Mucosa of descending colon (tissue), 3 donors: ENCODE data around the gene KLHDC10. TPM values are rescaled to one million over a fixed set of nuclear protein-coding genes. Genes with fewer than 3 reads are reported as not detected.
"Not testable (repeated sequence)": the region's sequence is repeated elsewhere in the genome, so short reads cannot be mapped to it uniquely, and the experiment has no call there.

Experiments used
- ATAC-seq: fragments of 200-7000 bp; cut with Tn5 transposase; one replicate; pipeline ENCODE4 v1.9.1; 2020; ENCODE audit warnings: mild to moderate bottlenecking, moderate library complexity
- DNase-seq, 3 donors: peaks; one replicate each; pipeline ENCODE4 v3.0.0-alpha.2; 2020
- H3K36me3 ChIP-seq: fragments of 200-600 bp; one replicate; pipeline ENCODE4 v1.8.0; 2021; ENCODE audit warnings: low read depth, mild to moderate bottlenecking
- H3K4me1 ChIP-seq: fragments of 200-600 bp; one replicate; pipeline ENCODE4 v1.8.0; 2021; ENCODE audit warnings: low read depth, mild to moderate bottlenecking
- H3K4me3 ChIP-seq: fragments of 200-600 bp; one replicate; pipeline ENCODE4 v1.8.0; 2021; ENCODE audit warnings: mild to moderate bottlenecking
- H3K9me3 ChIP-seq: fragments of 200-600 bp; one replicate; pipeline ENCODE4 v1.8.0; 2021; ENCODE audit warnings: mild to moderate bottlenecking
- intact Hi-C, 2 donors: fragments of 100-400 bp; cut with DNase I in 1 of 2; cut with micrococcal nuclease in 1 of 2; formaldehyde crosslinking; loops; one replicate each; pipeline versions ENCODE4 v1.11.0 to v1.11.1; 2022; cut with DNase I, micrococcal nuclease
- total RNA-seq, 3 donors: library from RNA; stranded (reverse); fragmentation: NEBNext Ultra II Directional in 2 of 3; extraction: Animal tissue kit (Norgen Biotek cat#: 25700) in 2 of 3; gene quantifications; one replicate each; pipeline versions ENCODE4 v1.2.1 to v1.2.4, GENCODE V29; 2021 to 2023
- TF ChIP-seq, protein P1 (sequence below): fragments of 200-600 bp; IDR thresholded peaks from one replicate; pipeline ENCODE4 v1.8.0; 2022; ENCODE audit warnings: antibody characterized with exemption, mild to moderate bottlenecking
- donor health status: DM: no; HTN: no; CAD: no; lungs with moderate emphysema.
- donor health status: DM: no; HTN: no; CAD: no.
- donor health status: DM: no; HTN: yes; CAD: no.

The KLHDC10 gene
- total RNA-seq, 3 donors from 2014 or later: 30.1 to 36.2 (median 34.1) TPM

DNA sequence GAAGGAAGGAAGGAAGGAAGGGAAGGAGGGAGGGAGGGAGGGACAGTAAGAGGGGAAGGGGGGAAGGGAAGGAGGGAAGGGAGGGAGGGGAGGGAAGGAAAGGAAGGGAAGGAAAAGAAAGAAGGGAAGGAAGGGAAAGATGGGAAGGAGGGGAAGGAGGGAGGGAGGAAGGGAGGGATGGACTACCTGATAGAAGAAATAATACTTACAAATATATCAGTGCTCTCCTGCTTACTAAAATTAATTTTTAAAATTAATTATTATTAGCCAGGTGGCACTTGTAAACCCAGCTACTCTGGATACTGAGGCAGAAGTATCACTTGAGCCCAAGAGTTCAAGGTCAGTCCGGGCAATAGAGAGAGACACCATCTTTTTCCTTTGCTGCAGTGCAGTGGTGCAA, 37.6 kb upstream of the KLHDC10 start:
- no peaks in the 10 kb centered on the region for H3K36me3 ChIP-seq
- ATAC-seq: no peak
- H3K4me1 ChIP-seq: no peaks in the 10 kb centered on the region
- no peak overlapping the region for H3K4me3 ChIP-seq
- intact Hi-C loops: no loop called here
- DNase-seq: no peak
- TF ChIP-seq, protein P1, sequence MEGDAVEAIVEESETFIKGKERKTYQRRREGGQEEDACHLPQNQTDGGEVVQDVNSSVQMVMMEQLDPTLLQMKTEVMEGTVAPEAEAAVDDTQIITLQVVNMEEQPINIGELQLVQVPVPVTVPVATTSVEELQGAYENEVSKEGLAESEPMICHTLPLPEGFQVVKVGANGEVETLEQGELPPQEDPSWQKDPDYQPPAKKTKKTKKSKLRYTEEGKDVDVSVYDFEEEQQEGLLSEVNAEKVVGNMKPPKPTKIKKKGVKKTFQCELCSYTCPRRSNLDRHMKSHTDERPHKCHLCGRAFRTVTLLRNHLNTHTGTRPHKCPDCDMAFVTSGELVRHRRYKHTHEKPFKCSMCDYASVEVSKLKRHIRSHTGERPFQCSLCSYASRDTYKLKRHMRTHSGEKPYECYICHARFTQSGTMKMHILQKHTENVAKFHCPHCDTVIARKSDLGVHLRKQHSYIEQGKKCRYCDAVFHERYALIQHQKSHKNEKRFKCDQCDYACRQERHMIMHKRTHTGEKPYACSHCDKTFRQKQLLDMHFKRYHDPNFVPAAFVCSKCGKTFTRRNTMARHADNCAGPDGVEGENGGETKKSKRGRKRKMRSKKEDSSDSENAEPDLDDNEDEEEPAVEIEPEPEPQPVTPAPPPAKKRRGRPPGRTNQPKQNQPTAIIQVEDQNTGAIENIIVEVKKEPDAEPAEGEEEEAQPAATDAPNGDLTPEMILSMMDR: no peak
- H3K9me3 ChIP-seq: no peaks in the 10 kb centered on the region

DNA sequence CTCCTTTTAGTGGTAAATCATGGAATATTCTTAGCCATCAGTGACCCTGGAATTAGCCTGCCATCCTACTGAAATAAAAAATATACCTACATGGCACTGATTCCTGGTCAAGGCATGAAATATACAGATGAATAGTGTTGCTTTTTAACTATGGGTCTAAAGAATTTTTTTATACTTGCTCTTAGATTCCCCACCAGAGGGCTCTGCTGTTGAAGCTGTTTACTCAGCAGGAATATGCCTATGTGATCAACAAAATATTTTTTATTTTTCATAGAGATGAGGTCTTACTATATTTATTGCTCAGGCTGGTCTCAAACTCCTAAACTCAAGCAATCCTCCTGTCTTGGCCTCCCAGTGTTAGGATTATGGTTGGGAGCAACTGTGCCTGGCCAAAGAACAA, 32.6 kb upstream of the KLHDC10 start:
- intact Hi-C loops: no loop called here
- no peak overlapping the region for H3K4me3 ChIP-seq
- TF ChIP-seq, protein P1: no peak
- no peak for DNase-seq
- H3K4me1 ChIP-seq: no peaks in the 10 kb centered on the region
- ATAC-seq: no peak
- H3K9me3 ChIP-seq: no peaks in the 10 kb centered on the region
- no peaks in the 10 kb centered on the region for H3K36me3 ChIP-seq

DNA sequence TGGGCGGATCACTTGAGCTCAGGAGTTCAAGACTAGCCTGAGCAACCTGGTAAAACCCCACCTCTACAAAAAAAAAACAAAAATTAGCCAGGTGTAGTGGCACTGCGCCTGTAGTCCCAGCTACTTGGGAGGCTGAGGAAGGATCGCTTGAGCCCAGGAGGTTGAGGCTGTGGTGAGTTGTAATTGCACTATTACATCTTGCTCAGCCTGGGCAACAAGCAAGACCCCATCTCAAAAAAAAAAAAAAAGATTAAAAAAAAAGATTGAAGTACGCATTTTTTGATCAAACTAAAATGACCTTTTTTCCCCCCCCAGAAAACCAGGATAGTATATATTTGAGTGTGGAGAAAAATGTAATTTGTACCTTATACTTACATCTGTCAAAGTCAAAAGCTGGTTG, 29.8 kb upstream of the KLHDC10 start:
- ATAC-seq (no peak), DNase-seq (no peak)
- Histone ChIP-seq H3K9me3 (no peaks in the 10 kb centered on the region), H3K4me1 (no peaks in the 10 kb centered on the region), H3K4me3 (no peak overlapping the region), H3K36me3 (no peaks in the 10 kb centered on the region)
- intact Hi-C loops: no loop called here
- TF ChIP-seq, protein P1: no peak

DNA sequence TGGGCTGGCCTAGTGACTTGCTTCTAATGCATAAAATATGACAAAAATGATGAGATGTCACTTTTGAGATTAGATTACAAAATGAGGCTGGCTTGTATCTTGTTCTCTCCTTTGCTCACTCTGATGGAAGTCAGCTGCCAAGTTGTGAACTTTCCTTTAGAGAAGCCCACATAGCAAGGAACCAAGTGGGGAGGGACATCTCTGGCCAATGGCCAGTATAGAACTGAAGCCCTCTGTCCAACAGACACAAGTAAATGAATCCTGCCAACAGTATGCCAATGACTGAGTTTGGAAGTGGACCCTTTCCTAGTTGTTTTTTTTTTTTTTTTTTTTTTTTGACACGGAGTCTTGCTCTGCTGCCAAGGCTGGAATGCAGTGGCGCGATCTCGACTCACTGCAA, 22.5 kb upstream of the KLHDC10 start:
- H3K36me3 ChIP-seq: no peaks in the 10 kb centered on the region
- ATAC-seq: no peak
- DNase-seq: no peak
- TF ChIP-seq, protein P1: no peak
- no peaks in the 10 kb centered on the region for H3K9me3 ChIP-seq
- H3K4me1 ChIP-seq: peaks cover 8% of the 10 kb centered on the region
- intact Hi-C loops: no loop called here
- no peak overlapping the region for H3K4me3 ChIP-seq

DNA sequence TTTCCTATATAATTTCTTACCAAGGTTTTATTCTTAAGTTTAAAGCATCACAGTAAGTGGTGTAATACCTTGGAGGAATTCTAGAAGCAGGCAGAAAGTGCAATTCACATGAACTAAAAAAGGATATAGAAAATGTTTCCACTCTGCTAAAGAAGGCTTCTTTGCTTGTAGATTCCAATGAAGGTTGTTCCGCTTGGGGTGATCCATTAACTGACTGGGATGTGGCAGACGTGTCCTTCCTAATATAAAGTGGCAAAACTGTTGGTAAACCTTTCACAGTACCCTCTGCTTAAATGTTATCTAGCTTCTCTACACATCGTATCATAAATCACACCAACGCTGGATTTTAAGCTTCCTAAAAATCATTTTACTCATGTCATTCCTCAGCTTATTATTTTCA, 21.4 kb upstream of the KLHDC10 start:
- DNase-seq: no peak

DNA sequence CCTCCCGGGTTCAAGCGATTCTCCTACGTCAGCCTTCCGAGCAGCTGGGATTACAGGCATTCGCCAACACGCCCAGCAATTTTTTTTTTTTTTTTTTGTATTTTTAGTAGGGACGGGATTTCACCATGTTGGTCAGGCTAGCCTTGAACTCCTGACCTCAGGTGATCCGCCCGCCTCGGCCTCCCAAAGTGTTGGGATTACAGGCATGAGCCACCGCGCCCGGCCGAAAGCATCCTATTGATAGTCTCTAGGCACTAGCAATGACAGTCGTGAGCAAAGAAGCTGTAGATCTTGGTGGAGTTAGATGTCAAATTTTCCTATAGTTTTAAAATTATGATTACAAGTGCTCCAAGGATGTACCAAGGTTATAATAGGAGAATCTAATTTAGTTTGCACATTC, 18.1 kb upstream of the KLHDC10 start:
- ATAC-seq, intact Hi-C loops, DNase-seq, H3K4me1 ChIP-seq, H3K4me3 ChIP-seq, H3K36me3 ChIP-seq, H3K9me3 ChIP-seq: not testable (repeated sequence)

More for the DNA sequence above, 21.4 kb upstream of the KLHDC10 start:
- no peaks in the 10 kb centered on the region for H3K36me3 ChIP-seq
- intact Hi-C loops: no loop called here
- TF ChIP-seq, protein P1: no peak
- H3K9me3 ChIP-seq: no peaks in the 10 kb centered on the region
- ATAC-seq: no peak
- H3K4me1 ChIP-seq: peaks cover 8% of the 10 kb centered on the region
- H3K4me3 ChIP-seq: no peak overlapping the region

DNA sequence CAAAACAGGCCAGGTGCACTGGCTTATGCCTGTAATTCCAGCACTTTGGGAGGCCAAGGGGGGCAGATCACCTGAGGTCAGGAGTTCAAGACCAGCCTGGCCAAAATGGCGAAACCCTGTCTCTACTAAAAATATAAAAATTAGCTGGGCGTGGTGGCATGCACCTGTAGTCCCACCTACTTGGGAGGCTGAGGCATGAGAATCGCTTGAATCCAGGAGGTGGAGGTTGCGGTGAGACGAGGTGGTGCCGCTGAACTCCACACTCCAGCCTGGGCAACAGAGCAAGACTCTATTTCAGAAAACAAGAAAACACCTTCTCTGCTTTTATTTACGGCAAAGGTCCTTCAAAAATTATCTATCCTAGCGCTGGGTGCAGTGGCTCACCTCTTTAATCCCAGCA, 15.1 kb upstream of the KLHDC10 start:
- DNase-seq, H3K4me1 ChIP-seq, H3K36me3 ChIP-seq, H3K9me3 ChIP-seq, H3K4me3 ChIP-seq, intact Hi-C loops, ATAC-seq: not testable (repeated sequence)
